ENCODE data around the gene PCCB. TPM values are rescaled to one million over a fixed set of nuclear protein-coding genes. Genes with fewer than 3 reads are reported as not detected.

PCCB gene
- total and polyA plus RNA-seq, 4 donors: 11.5 to 18.7 (median 15.7) TPM

DNA sequence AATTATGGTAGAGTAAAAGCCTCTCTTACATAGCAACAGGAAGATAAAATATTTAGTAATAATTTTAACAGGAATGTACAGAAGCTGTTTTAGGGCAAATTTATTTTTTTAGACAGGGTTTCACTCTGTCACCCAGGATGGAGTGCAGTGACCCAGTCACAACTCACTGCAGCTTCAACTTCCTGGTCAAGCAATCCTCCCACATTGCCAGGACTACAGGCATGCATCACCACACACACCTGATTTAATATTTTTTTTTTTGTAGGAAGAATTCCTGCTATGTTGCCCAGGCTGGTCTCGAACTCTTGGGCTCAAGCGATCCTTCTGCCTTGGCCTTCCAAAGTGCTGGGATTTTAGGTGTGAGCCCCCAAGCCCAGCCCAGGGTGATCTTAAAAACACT is 61.1 kb downstream of the PCCB start:
- DNase-seq (no peak), ATAC-seq (ENCODE audit: low FRiP score) (no peak)
- intact Hi-C loops (cut with DNase I): no loop called here
- Histone ChIP-seq H3K4me3 (ENCODE audit: low read length in 2 of 2) (no peak overlapping the region), H3K9me3 (ENCODE audit: control insufficient read depth, low read length) (no peaks in the 10 kb centered on the region), H3K27me3 (ENCODE audit: control insufficient read depth in 1 of 2, insufficient read depth in 2 of 2, low read length in 1 of 2) (no peaks in the 10 kb centered on the region), H3K27ac (ENCODE audit: low read depth in 1 of 2, low read length in 2 of 2) (no peak overlapping the region), H3K36me3 (ENCODE audit: control insufficient read depth in 1 of 2, insufficient read depth in 2 of 2, low read length in 1 of 2) (peaks cover 1 to 2% of the 10 kb centered on the region in 2 donors), H3K4me1 (ENCODE audit: control insufficient read depth in 1 of 2, insufficient read depth in 2 of 2, low read length in 2 of 2) (no peaks in the 10 kb centered on the region)
- WGBS, 2 donors: 96% methylated on average over 2 of the region's 2 CpGs

- intact Hi-C loops (cut with DNase I): no loop called here
- Histone ChIP-seq H3K27ac (ENCODE audit: low read depth in 1 of 2, low read length in 2 of 2) (no peak overlapping the region), H3K4me1 (ENCODE audit: control insufficient read depth in 1 of 2, insufficient read depth in 2 of 2, low read length in 2 of 2) (no peaks in the 10 kb centered on the region), H3K36me3 (ENCODE audit: control insufficient read depth in 1 of 2, insufficient read depth in 2 of 2, low read length in 1 of 2) (peaks cover 1 to 2% of the 10 kb centered on the region in 2 donors), H3K4me3 (ENCODE audit: low read length in 2 of 2) (no peak overlapping the region), H3K9me3 (ENCODE audit: control insufficient read depth, low read length) (no peaks in the 10 kb centered on the region), H3K27me3 (ENCODE audit: control insufficient read depth in 1 of 2, insufficient read depth in 2 of 2, low read length in 1 of 2) (no peaks in the 10 kb centered on the region)
- ATAC-seq (ENCODE audit: low FRiP score): no peak
- WGBS, 2 donors: 93 to 95% methylated on average over 5 of the region's 5 CpGs
- DNase-seq: no peak
These were observed 61.8 kb downstream of the PCCB start for GRCh38 chr3:136311968-136312367.

DNA sequence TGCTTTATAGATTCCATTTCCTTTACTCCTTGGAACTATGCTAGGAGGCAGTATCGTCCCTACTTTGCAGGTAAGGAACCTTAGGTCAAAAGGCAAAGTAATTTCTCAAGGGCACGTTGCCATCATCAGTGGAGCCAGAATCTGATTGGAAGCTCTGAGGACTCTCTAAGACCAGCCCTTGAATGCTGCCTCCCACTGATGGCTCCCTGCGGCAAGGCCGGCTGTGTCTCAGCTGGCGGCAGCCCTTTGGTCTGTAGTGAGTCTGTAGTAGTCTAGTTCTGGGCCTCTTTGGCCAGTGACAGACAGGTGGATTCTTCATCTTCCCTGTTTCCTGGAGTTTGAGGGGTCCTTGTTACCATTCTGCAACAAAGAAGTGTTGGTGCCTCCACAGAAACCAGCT is 76.2 kb downstream of the PCCB start:
- H3K4me3 ChIP-seq (ENCODE audit: low read length in 2 of 2): no peak overlapping the region
- H3K4me1 ChIP-seq (ENCODE audit: control insufficient read depth in 1 of 2, insufficient read depth in 2 of 2, low read length in 2 of 2): no peaks in the 10 kb centered on the region
- WGBS, 2 donors: 96 to 97% methylated on average over 5 of the region's 5 CpGs
- ATAC-seq (ENCODE audit: low FRiP score) (no peak), DNase-seq (no peak)
- H3K27ac ChIP-seq (ENCODE audit: low read depth in 1 of 2, low read length in 2 of 2): no peak overlapping the region
- peaks cover 3% of the 10 kb centered on the region for H3K9me3 ChIP-seq (ENCODE audit: control insufficient read depth, low read length)
- intact Hi-C loops (cut with DNase I): no loop called here
- H3K36me3 ChIP-seq (ENCODE audit: control insufficient read depth in 1 of 2, insufficient read depth in 2 of 2, low read length in 1 of 2): peaks cover 0 to 8% of the 10 kb centered on the region in 2 donors
- H3K27me3 ChIP-seq (ENCODE audit: control insufficient read depth in 1 of 2, insufficient read depth in 2 of 2, low read length in 1 of 2): no peaks in the 10 kb centered on the region

- no peaks in the 10 kb centered on the region for H3K27me3 ChIP-seq (ENCODE audit: control insufficient read depth in 1 of 2, insufficient read depth in 2 of 2, low read length in 1 of 2)
- peaks cover 2% of the 10 kb centered on the region for H3K9me3 ChIP-seq (ENCODE audit: control insufficient read depth, low read length)
- no peaks in the 10 kb centered on the region for H3K4me1 ChIP-seq (ENCODE audit: control insufficient read depth in 1 of 2, insufficient read depth in 2 of 2, low read length in 2 of 2)
- peaks cover 0 to 8% of the 10 kb centered on the region in 2 donors for H3K36me3 ChIP-seq (ENCODE audit: control insufficient read depth in 1 of 2, insufficient read depth in 2 of 2, low read length in 1 of 2)
- DNase-seq (no peak), ATAC-seq (ENCODE audit: low FRiP score) (no peak)
- intact Hi-C loops (cut with DNase I): no loop called here
- H3K4me3 ChIP-seq (ENCODE audit: low read length in 2 of 2): no peak overlapping the region
- 97 to 98% methylated on average over 5 of the region's 5 CpGs for WGBS, 2 donors
- H3K27ac ChIP-seq (ENCODE audit: low read depth in 1 of 2, low read length in 2 of 2): no peak overlapping the region
These were observed 77.5 kb downstream of the PCCB start for GRCh38 chr3:136327671-136328070.

DNA sequence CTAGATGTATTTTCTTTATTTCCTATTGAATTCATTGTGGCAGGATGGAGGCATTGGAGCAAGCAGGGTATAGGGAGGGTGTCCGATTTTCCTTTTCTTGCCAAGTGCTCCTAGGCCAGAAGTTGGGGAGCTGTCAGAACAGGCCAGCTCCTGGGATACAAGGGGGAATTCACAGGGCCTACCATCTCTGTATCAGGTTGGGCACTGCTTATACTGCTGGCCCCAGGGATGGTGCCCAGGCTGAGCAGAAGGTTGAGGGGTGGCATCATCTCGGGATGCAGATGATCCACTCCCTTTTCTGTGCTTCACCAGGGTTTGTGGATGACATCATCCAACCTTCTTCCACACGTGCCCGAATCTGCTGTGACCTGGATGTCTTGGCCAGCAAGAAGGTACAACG is 79.5 kb downstream of the PCCB start:
- intact Hi-C loops (cut with DNase I): no loop called here
- ATAC-seq (ENCODE audit: low FRiP score) (no peak), DNase-seq (no peak)
- Histone ChIP-seq H3K4me1 (ENCODE audit: control insufficient read depth in 1 of 2, insufficient read depth in 2 of 2, low read length in 2 of 2) (no peaks in the 10 kb centered on the region), H3K27me3 (ENCODE audit: control insufficient read depth in 1 of 2, insufficient read depth in 2 of 2, low read length in 1 of 2) (no peaks in the 10 kb centered on the region), H3K36me3 (ENCODE audit: control insufficient read depth in 1 of 2, insufficient read depth in 2 of 2, low read length in 1 of 2) (peaks cover 0 to 7% of the 10 kb centered on the region in 2 donors), H3K4me3 (ENCODE audit: low read length in 2 of 2) (no peak overlapping the region), H3K9me3 (ENCODE audit: control insufficient read depth, low read length) (no peaks in the 10 kb centered on the region), H3K27ac (ENCODE audit: low read depth in 1 of 2, low read length in 2 of 2) (no peak overlapping the region)
- 61 to 67% methylated on average over 5 of the region's 5 CpGs for WGBS, 2 donors

DNA sequence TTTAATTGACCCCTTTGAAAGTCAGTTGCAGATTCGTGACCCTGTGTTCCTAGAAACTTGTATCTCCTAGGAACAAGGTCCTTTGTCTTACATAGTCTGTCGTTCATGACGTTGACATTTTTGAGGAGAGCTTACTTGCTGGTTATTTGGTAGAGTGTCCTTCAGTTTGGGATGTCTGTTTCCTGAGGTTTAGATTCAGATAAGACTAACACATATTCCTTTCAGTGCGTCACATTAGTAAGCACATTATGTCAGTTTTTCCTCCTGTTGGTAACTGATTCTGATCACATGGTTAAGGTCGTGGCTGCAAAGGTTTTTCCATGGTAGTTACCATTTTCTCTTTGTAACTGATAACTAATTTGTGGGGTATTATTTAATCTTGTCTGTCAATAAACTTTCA is 80.8 kb downstream of the PCCB start:
- DNase-seq (no peak), ATAC-seq (ENCODE audit: low FRiP score) (no peak)
- Histone ChIP-seq H3K4me3 (ENCODE audit: low read length in 2 of 2) (no peak overlapping the region), H3K9me3 (ENCODE audit: control insufficient read depth, low read length) (no peaks in the 10 kb centered on the region), H3K36me3 (ENCODE audit: control insufficient read depth in 1 of 2, insufficient read depth in 2 of 2, low read length in 1 of 2) (peaks cover 0 to 9% of the 10 kb centered on the region in 2 donors), H3K27ac (ENCODE audit: low read depth in 1 of 2, low read length in 2 of 2) (no peak overlapping the region), H3K4me1 (ENCODE audit: control insufficient read depth in 1 of 2, insufficient read depth in 2 of 2, low read length in 2 of 2) (no peaks in the 10 kb centered on the region), H3K27me3 (ENCODE audit: control insufficient read depth in 1 of 2, insufficient read depth in 2 of 2, low read length in 1 of 2) (no peaks in the 10 kb centered on the region)
- intact Hi-C loops (cut with DNase I): no loop called here
- WGBS, 2 donors: 91 to 92% methylated on average over 5 of the region's 5 CpGs

GRCh38 chr3:136332302-136332701 is 82.2 kb downstream of the PCCB start:
- DNase-seq: no peak
- no peak overlapping the region for H3K27ac ChIP-seq (ENCODE audit: low read depth in 1 of 2, low read length in 2 of 2)
- intact Hi-C loops (cut with DNase I): no loop called here
- no peaks in the 10 kb centered on the region for H3K4me1 ChIP-seq (ENCODE audit: control insufficient read depth in 1 of 2, insufficient read depth in 2 of 2, low read length in 2 of 2)
- WGBS, 2 donors: 77 to 80% methylated on average over 1 of the region's 1 CpG
- H3K9me3 ChIP-seq (ENCODE audit: control insufficient read depth, low read length): no peaks in the 10 kb centered on the region
- H3K36me3 ChIP-seq (ENCODE audit: control insufficient read depth in 1 of 2, insufficient read depth in 2 of 2, low read length in 1 of 2): peaks cover 0 to 10% of the 10 kb centered on the region in 2 donors
- H3K27me3 ChIP-seq (ENCODE audit: control insufficient read depth in 1 of 2, insufficient read depth in 2 of 2, low read length in 1 of 2): no peaks in the 10 kb centered on the region
- H3K4me3 ChIP-seq (ENCODE audit: low read length in 2 of 2): no peak overlapping the region
- ATAC-seq (ENCODE audit: low FRiP score): no peak

DNA sequence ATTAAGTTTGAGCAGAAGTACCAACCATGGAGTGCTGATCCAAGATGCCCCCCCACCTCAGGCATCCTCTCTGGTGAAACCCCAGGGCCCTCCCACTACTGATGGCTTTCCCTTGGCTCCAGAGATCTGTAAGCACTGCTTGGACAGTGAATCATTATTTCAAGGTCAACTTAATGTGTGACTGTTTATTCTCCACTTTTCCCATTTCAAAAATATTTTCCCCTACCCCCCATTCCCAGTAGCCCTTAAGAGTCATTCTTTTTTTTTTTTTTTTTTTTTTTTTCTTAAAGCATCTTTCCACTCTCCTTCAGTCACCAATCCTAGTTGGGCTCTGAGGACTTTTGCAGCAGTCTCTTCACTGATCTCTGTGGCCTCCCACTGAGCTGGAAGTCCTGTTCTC is 82.6 kb downstream of the PCCB start:
- H3K27me3 ChIP-seq (ENCODE audit: control insufficient read depth in 1 of 2, insufficient read depth in 2 of 2, low read length in 1 of 2): no peaks in the 10 kb centered on the region
- intact Hi-C loops (cut with DNase I): no loop called here
- DNase-seq (no peak), ATAC-seq (ENCODE audit: low FRiP score) (no peak)
- H3K36me3 ChIP-seq (ENCODE audit: control insufficient read depth in 1 of 2, insufficient read depth in 2 of 2, low read length in 1 of 2): peaks cover 0 to 8% of the 10 kb centered on the region in 2 donors
- H3K27ac ChIP-seq (ENCODE audit: low read depth in 1 of 2, low read length in 2 of 2): no peak overlapping the region
- no peak overlapping the region for H3K4me3 ChIP-seq (ENCODE audit: low read length in 2 of 2)
- no peaks in the 10 kb centered on the region for H3K4me1 ChIP-seq (ENCODE audit: control insufficient read depth in 1 of 2, insufficient read depth in 2 of 2, low read length in 2 of 2)
- no peaks in the 10 kb centered on the region for H3K9me3 ChIP-seq (ENCODE audit: control insufficient read depth, low read length)

- no peaks in the 10 kb centered on the region for H3K4me1 ChIP-seq (ENCODE audit: control insufficient read depth in 1 of 2, insufficient read depth in 2 of 2, low read length in 2 of 2)
- H3K36me3 ChIP-seq (ENCODE audit: control insufficient read depth in 1 of 2, insufficient read depth in 2 of 2, low read length in 1 of 2): peaks cover 0 to 5% of the 10 kb centered on the region in 2 donors
- intact Hi-C loops (cut with DNase I): no loop called here
- no peaks in the 10 kb centered on the region for H3K9me3 ChIP-seq (ENCODE audit: control insufficient read depth, low read length)
- H3K27ac ChIP-seq (ENCODE audit: low read depth in 1 of 2, low read length in 2 of 2): no peak overlapping the region
- H3K4me3 ChIP-seq (ENCODE audit: low read length in 2 of 2): no peak overlapping the region
- ATAC-seq (ENCODE audit: low FRiP score): no peak
- no peaks in the 10 kb centered on the region for H3K27me3 ChIP-seq (ENCODE audit: control insufficient read depth in 1 of 2, insufficient read depth in 2 of 2, low read length in 1 of 2)
- no peak for DNase-seq
These were observed 84.1 kb downstream of the PCCB start for GRCh38 chr3:136334209-136334608.
